ENCODE measurements around the gene TMEM248.

- TF ChIP-seq CTCF (IDR thresholded peaks at IDR 0.05) (no peak), POLR2A (IDR thresholded peaks at IDR 0.05) (no peak)
These were observed 7.6 kb upstream of the TMEM248 start for GRCh38 chr7:66913118-66914037.
